Measurements from ENCODE around the gene EPG5.

DNA sequence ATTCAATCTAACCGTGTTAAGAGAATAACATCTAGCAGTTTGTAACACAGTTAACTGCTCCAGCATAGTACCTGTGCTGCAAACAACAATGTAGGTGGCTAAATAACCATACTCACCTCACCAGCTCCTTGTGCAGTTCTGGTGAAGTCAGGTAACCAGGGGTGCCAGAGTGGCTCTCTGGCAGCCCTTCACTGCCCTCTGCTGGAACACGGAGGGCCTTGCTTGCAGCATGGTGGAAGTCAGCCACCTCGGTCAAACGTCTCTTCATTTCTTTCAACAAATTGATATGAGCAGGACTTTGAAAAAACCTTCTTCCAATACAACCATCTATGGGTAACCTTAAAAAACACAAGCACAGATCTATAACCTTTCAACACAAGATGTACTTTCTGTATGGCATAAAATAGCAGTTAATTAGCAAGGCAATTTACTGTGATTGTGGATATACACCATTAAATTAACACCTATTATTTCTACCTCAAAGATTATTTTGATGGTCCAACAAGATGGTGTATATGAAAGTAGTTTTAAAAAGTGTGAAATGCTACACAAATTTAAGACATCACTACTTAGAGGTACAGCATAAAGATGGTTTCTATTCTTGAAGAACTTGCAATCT is 56.6 kb downstream of the EPG5 start:
- TF ChIP-seq, protein P1, sequence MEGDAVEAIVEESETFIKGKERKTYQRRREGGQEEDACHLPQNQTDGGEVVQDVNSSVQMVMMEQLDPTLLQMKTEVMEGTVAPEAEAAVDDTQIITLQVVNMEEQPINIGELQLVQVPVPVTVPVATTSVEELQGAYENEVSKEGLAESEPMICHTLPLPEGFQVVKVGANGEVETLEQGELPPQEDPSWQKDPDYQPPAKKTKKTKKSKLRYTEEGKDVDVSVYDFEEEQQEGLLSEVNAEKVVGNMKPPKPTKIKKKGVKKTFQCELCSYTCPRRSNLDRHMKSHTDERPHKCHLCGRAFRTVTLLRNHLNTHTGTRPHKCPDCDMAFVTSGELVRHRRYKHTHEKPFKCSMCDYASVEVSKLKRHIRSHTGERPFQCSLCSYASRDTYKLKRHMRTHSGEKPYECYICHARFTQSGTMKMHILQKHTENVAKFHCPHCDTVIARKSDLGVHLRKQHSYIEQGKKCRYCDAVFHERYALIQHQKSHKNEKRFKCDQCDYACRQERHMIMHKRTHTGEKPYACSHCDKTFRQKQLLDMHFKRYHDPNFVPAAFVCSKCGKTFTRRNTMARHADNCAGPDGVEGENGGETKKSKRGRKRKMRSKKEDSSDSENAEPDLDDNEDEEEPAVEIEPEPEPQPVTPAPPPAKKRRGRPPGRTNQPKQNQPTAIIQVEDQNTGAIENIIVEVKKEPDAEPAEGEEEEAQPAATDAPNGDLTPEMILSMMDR (IDR thresholded peaks at IDR 0.05; ENCODE audit: borderline replicate concordance, extremely low read depth, low read length, poor library complexity, severe bottlenecking) = peak; percentile 91
- no peak for TF ChIP-seq EZH2 (IDR thresholded peaks at IDR 0.05; ENCODE audit: borderline replicate concordance, low read depth, low read length, severe bottlenecking)

All from DND-41 (cell line).